NCI-H128 (cell line): ENCODE measurements around the gene AHCTF1.

Source experiments
- DNase-seq: peaks from one replicate; lab custom pipeline; 2025; ENCODE audit not compliant: unreplicated experiment; lab: John Stamatoyannopoulos, UW

The AHCTF1 gene

GRCh38 chr1:246931549-246932365, at the start of gene AHCTF1:
AHCTF1 (minus strand) TSS chr1:246931948; CDS start chr1:246918370, 13,578 bp downstream.
- DNase-seq, result peak; percentile 99

GRCh38 chr1:246978785-246979184, 47.0 kb upstream of the AHCTF1 start:
- no peak for DNase-seq

GRCh38 chr1:246978281-246978680, 46.5 kb upstream of the AHCTF1 start:
- no peak for DNase-seq

GRCh38 chr1:246971969-246972368, 40.2 kb upstream of the AHCTF1 start:
- no peak for DNase-seq

- peak; percentile 34 for DNase-seq
These were observed 39.5 kb upstream of the AHCTF1 start for GRCh38 chr1:246971090-246971721.

GRCh38 chr1:246969621-246970020, 37.9 kb upstream of the AHCTF1 start:
- no peak for DNase-seq

- no peak for DNase-seq
These were observed 34.8 kb upstream of the AHCTF1 start for GRCh38 chr1:246966502-246966901.

GRCh38 chr1:246959944-246960693, 28.4 kb upstream of the AHCTF1 start:
- no peak for DNase-seq

- no peak for DNase-seq
These were observed 22.4 kb upstream of the AHCTF1 start for GRCh38 chr1:246954126-246954525.

- no peak for DNase-seq
These were observed 19.7 kb upstream of the AHCTF1 start for GRCh38 chr1:246951413-246951812.

- DNase-seq, result no peak
These were observed 18.2 kb upstream of the AHCTF1 start for GRCh38 chr1:246949956-246950355.

GRCh38 chr1:246947255-246947654, 15.5 kb upstream of the AHCTF1 start:
- DNase-seq, result no peak

GRCh38 chr1:246946366-246946765, 14.6 kb upstream of the AHCTF1 start:
- DNase-seq, result no peak

- DNase-seq, result no peak
These were observed 3.0 kb upstream of the AHCTF1 start for GRCh38 chr1:246934765-246935164.

GRCh38 chr1:246933893-246934292, 2.1 kb upstream of the AHCTF1 start:
- DNase-seq, result no peak

- DNase-seq, result no peak
These were observed 585 bp upstream of the AHCTF1 start for GRCh38 chr1:246932366-246932700.

- no peak for DNase-seq
These were observed 759 bp downstream of the AHCTF1 start for GRCh38 chr1:246930830-246931548.

GRCh38 chr1:246925997-246926626, 5.6 kb downstream of the AHCTF1 start:
- no peak for DNase-seq

- DNase-seq, result no peak
These were observed 7.8 kb downstream of the AHCTF1 start for GRCh38 chr1:246923900-246924299.

- no peak for DNase-seq
These were observed 8.3 kb downstream of the AHCTF1 start for GRCh38 chr1:246923482-246923881.

- DNase-seq, result no peak
These were observed 10.3 kb downstream of the AHCTF1 start for GRCh38 chr1:246921481-246921880.
